ENCODE measurements around the gene RFX2. TPM values are rescaled to one million over a fixed set of nuclear protein-coding genes. Genes with fewer than 3 reads are reported as not detected.

RFX2 gene
- total and polyA plus RNA-seq, 4 donors = 6.5 to 26.1 (median 14.6) TPM

GRCh38 chr19:5977785-5978605 lies 132.3 kb downstream of the RFX2 start, which contains the start of gene RANBP3:
TSS of gene RANBP3 (minus strand) at chr19:5978140. CDS start at chr19:5978082, 58 bp downstream.
- peak within 1 kb of the TSS; percentile 87 to 89 for H3K4me3 ChIP-seq (ENCODE audit: low read length in 2 of 2)
- peaks cover 0 to 2% of the 10 kb centered on the region in 2 donors for H3K4me1 ChIP-seq (ENCODE audit: control insufficient read depth in 1 of 2, insufficient read depth in 2 of 2, low read length in 2 of 2)
- WGBS, 2 donors = 1 to 2% methylated on average over 72 to 88 of the region's 88 CpGs
- intact Hi-C loops (cut with DNase I) = no loop called here
- DNase-seq (peak; percentile 100), ATAC-seq (ENCODE audit: low FRiP score) (peak; percentile 99)
- no peaks in the 10 kb centered on the region for H3K9me3 ChIP-seq (ENCODE audit: control insufficient read depth, low read length)
- no peaks in the 10 kb centered on the region for H3K27me3 ChIP-seq (ENCODE audit: control insufficient read depth in 1 of 2, insufficient read depth in 2 of 2, low read length in 1 of 2)
- H3K27ac ChIP-seq (ENCODE audit: low read depth in 1 of 2, low read length in 2 of 2) = peak within 1 kb of the TSS in 1 of 2 donors; percentile 60
- no peaks in the 10 kb centered on the region for H3K36me3 ChIP-seq (ENCODE audit: control insufficient read depth in 1 of 2, insufficient read depth in 2 of 2, low read length in 1 of 2)

GRCh38 chr19:5977222-5977784 lies 133.0 kb downstream of the RFX2 start:
- H3K9me3 ChIP-seq (ENCODE audit: control insufficient read depth, low read length) = no peaks in the 10 kb centered on the region
- H3K27me3 ChIP-seq (ENCODE audit: control insufficient read depth in 1 of 2, insufficient read depth in 2 of 2, low read length in 1 of 2) = no peaks in the 10 kb centered on the region
- peak; percentile 16 for ATAC-seq (ENCODE audit: low FRiP score)
- peak overlapping the region in 1 of 2 donors; percentile 46 for H3K27ac ChIP-seq (ENCODE audit: low read depth in 1 of 2, low read length in 2 of 2)
- WGBS, 2 donors = 1% methylated on average over 37 to 43 of the region's 43 CpGs
- H3K4me1 ChIP-seq (ENCODE audit: control insufficient read depth in 1 of 2, insufficient read depth in 2 of 2, low read length in 2 of 2) = peaks cover 0 to 2% of the 10 kb centered on the region in 2 donors
- DNase-seq = no peak
- intact Hi-C loops (cut with DNase I) = no loop called here
- no peaks in the 10 kb centered on the region for H3K36me3 ChIP-seq (ENCODE audit: control insufficient read depth in 1 of 2, insufficient read depth in 2 of 2, low read length in 1 of 2)
- peak overlapping the region; percentile 87 to 89 for H3K4me3 ChIP-seq (ENCODE audit: low read length in 2 of 2)

GRCh38 chr19:5976768-5977167 lies 133.5 kb downstream of the RFX2 start:
- 54 to 55% methylated on average over 8 of the region's 8 CpGs for WGBS, 2 donors
- ATAC-seq (ENCODE audit: low FRiP score) (no peak), DNase-seq (no peak)
- peak overlapping the region; percentile 87 to 89 for H3K4me3 ChIP-seq (ENCODE audit: low read length in 2 of 2)
- H3K27ac ChIP-seq (ENCODE audit: low read depth in 1 of 2, low read length in 2 of 2) = no peak overlapping the region
- no peaks in the 10 kb centered on the region for H3K36me3 ChIP-seq (ENCODE audit: control insufficient read depth in 1 of 2, insufficient read depth in 2 of 2, low read length in 1 of 2)
- peaks cover 0 to 2% of the 10 kb centered on the region in 2 donors for H3K4me1 ChIP-seq (ENCODE audit: control insufficient read depth in 1 of 2, insufficient read depth in 2 of 2, low read length in 2 of 2)
- intact Hi-C loops (cut with DNase I) = no loop called here
- H3K9me3 ChIP-seq (ENCODE audit: control insufficient read depth, low read length) = no peaks in the 10 kb centered on the region
- no peaks in the 10 kb centered on the region for H3K27me3 ChIP-seq (ENCODE audit: control insufficient read depth in 1 of 2, insufficient read depth in 2 of 2, low read length in 1 of 2)

- DNase-seq = no peak
- no peak overlapping the region for H3K27ac ChIP-seq (ENCODE audit: low read depth in 1 of 2, low read length in 2 of 2)
- WGBS, 2 donors = 85 to 88% methylated on average over 3 of the region's 3 CpGs
Measured at GRCh38 chr19:5975388-5975728, 134.9 kb downstream of the RFX2 start.

GRCh38 chr19:5974721-5975387 lies 135.4 kb downstream of the RFX2 start:
- Histone ChIP-seq H3K27ac (ENCODE audit: low read depth in 1 of 2, low read length in 2 of 2) (no peak overlapping the region), H3K27me3 (ENCODE audit: control insufficient read depth in 1 of 2, insufficient read depth in 2 of 2, low read length in 1 of 2) (no peaks in the 10 kb centered on the region), H3K9me3 (ENCODE audit: control insufficient read depth, low read length) (no peaks in the 10 kb centered on the region), H3K4me1 (ENCODE audit: control insufficient read depth in 1 of 2, insufficient read depth in 2 of 2, low read length in 2 of 2) (peaks cover 0 to 2% of the 10 kb centered on the region in 2 donors), H3K4me3 (ENCODE audit: low read length in 2 of 2) (no peak overlapping the region), H3K36me3 (ENCODE audit: control insufficient read depth in 1 of 2, insufficient read depth in 2 of 2, low read length in 1 of 2) (no peaks in the 10 kb centered on the region)
- 60 to 71% methylated on average over 10 of the region's 10 CpGs for WGBS, 2 donors
- peak in 1 of 2 donors; percentile 15 for DNase-seq
- intact Hi-C loops (cut with DNase I) = no loop called here
- ATAC-seq (ENCODE audit: low FRiP score) = no peak

More at GRCh38 chr19:5975388-5975728, 134.9 kb downstream of the RFX2 start:
- no peak for ATAC-seq (ENCODE audit: low FRiP score)
- Histone ChIP-seq H3K4me1 (ENCODE audit: control insufficient read depth in 1 of 2, insufficient read depth in 2 of 2, low read length in 2 of 2) (peaks cover 0 to 2% of the 10 kb centered on the region in 2 donors), H3K9me3 (ENCODE audit: control insufficient read depth, low read length) (no peaks in the 10 kb centered on the region), H3K36me3 (ENCODE audit: control insufficient read depth in 1 of 2, insufficient read depth in 2 of 2, low read length in 1 of 2) (no peaks in the 10 kb centered on the region), H3K27me3 (ENCODE audit: control insufficient read depth in 1 of 2, insufficient read depth in 2 of 2, low read length in 1 of 2) (no peaks in the 10 kb centered on the region), H3K4me3 (ENCODE audit: low read length in 2 of 2) (no peak overlapping the region)
- intact Hi-C loops (cut with DNase I) = no loop called here

- intact Hi-C loops (cut with DNase I) = no loop called here
- 78 to 80% methylated on average over 15 of the region's 15 CpGs for WGBS, 2 donors
- no peaks in the 10 kb centered on the region for H3K27me3 ChIP-seq (ENCODE audit: control insufficient read depth in 1 of 2, insufficient read depth in 2 of 2, low read length in 1 of 2)
- H3K9me3 ChIP-seq (ENCODE audit: control insufficient read depth, low read length) = no peaks in the 10 kb centered on the region
- no peak overlapping the region for H3K27ac ChIP-seq (ENCODE audit: low read depth in 1 of 2, low read length in 2 of 2)
- DNase-seq = peak in 1 of 2 donors; percentile 33
- H3K36me3 ChIP-seq (ENCODE audit: control insufficient read depth in 1 of 2, insufficient read depth in 2 of 2, low read length in 1 of 2) = no peaks in the 10 kb centered on the region
- peaks cover 0 to 2% of the 10 kb centered on the region in 2 donors for H3K4me1 ChIP-seq (ENCODE audit: control insufficient read depth in 1 of 2, insufficient read depth in 2 of 2, low read length in 2 of 2)
- no peak for ATAC-seq (ENCODE audit: low FRiP score)
- H3K4me3 ChIP-seq (ENCODE audit: low read length in 2 of 2) = no peak overlapping the region
Measured at GRCh38 chr19:5973867-5974635, 136.2 kb downstream of the RFX2 start.

- ATAC-seq (ENCODE audit: low FRiP score) (no peak), DNase-seq (peak in 1 of 2 donors; percentile 29)
- intact Hi-C loops (cut with DNase I) = no loop called here
- no peak overlapping the region for H3K27ac ChIP-seq (ENCODE audit: low read depth in 1 of 2, low read length in 2 of 2)
- WGBS, 2 donors = 82 to 92% methylated on average over 5 of the region's 5 CpGs
- no peaks in the 10 kb centered on the region for H3K36me3 ChIP-seq (ENCODE audit: control insufficient read depth in 1 of 2, insufficient read depth in 2 of 2, low read length in 1 of 2)
- H3K4me3 ChIP-seq (ENCODE audit: low read length in 2 of 2) = no peak overlapping the region
- H3K9me3 ChIP-seq (ENCODE audit: control insufficient read depth, low read length) = no peaks in the 10 kb centered on the region
- peaks cover 0 to 2% of the 10 kb centered on the region in 2 donors for H3K4me1 ChIP-seq (ENCODE audit: control insufficient read depth in 1 of 2, insufficient read depth in 2 of 2, low read length in 2 of 2)
- no peaks in the 10 kb centered on the region for H3K27me3 ChIP-seq (ENCODE audit: control insufficient read depth in 1 of 2, insufficient read depth in 2 of 2, low read length in 1 of 2)
Measured at GRCh38 chr19:5973376-5973775, 136.9 kb downstream of the RFX2 start.

GRCh38 chr19:5972355-5972731 lies 138.0 kb downstream of the RFX2 start:
- intact Hi-C loops (cut with DNase I) = no loop called here
- Histone ChIP-seq H3K27me3 (ENCODE audit: control insufficient read depth in 1 of 2, insufficient read depth in 2 of 2, low read length in 1 of 2) (no peaks in the 10 kb centered on the region), H3K4me1 (ENCODE audit: control insufficient read depth in 1 of 2, insufficient read depth in 2 of 2, low read length in 2 of 2) (peaks cover 0 to 2% of the 10 kb centered on the region in 2 donors), H3K27ac (ENCODE audit: low read depth in 1 of 2, low read length in 2 of 2) (no peak overlapping the region), H3K4me3 (ENCODE audit: low read length in 2 of 2) (no peak overlapping the region), H3K36me3 (ENCODE audit: control insufficient read depth in 1 of 2, insufficient read depth in 2 of 2, low read length in 1 of 2) (no peaks in the 10 kb centered on the region), H3K9me3 (ENCODE audit: control insufficient read depth, low read length) (no peaks in the 10 kb centered on the region)
- no peak for ATAC-seq (ENCODE audit: low FRiP score)
- no peak for DNase-seq
- 75% methylated on average over 9 of the region's 9 CpGs for WGBS, 2 donors

Measured in aorta (tissue), 5 donors.